ENCODE results near the gene INS. TPM values are rescaled to one million over a fixed set of nuclear protein-coding genes. Genes with fewer than 3 reads are reported as not detected.

INS gene
- total and polyA plus RNA-seq, 3 donors from 2014 or later: not detected

- no peaks in the 10 kb centered on the region for H3K9me3 ChIP-seq
- H3K4me3 ChIP-seq: no peak overlapping the region
- peak; percentile 67 for DNase-seq
- no peak overlapping the region for H3K27ac ChIP-seq
- H3K27me3 ChIP-seq: no peaks in the 10 kb centered on the region
- WGBS, 2 donors: 35 to 51% methylated on average over 18 to 21 of the region's 21 CpGs
- TF ChIP-seq POLR2A (IDR thresholded peaks at IDR 0.05) (no peak), CTCF (IDR thresholded peaks at IDR 0.05) (peak; percentile 41 to 70 (median 59))
- no peaks in the 10 kb centered on the region for H3K4me1 ChIP-seq
- intact Hi-C loops (cut with DNase I; ENCODE audit: low total_unique reads): no loop called here
- no peaks in the 10 kb centered on the region for H3K36me3 ChIP-seq (ENCODE audit: low read depth, missing control alignments)
These were observed 25.8 kb upstream of the INS start for GRCh38 chr11:2186669-2187279.

- H3K27ac ChIP-seq: no peak overlapping the region
- intact Hi-C loops (cut with DNase I; ENCODE audit: low total_unique reads): no loop called here
- 84 to 96% methylated on average over 2 to 23 of the region's 23 CpGs for WGBS, 2 donors
- H3K4me3 ChIP-seq: no peak overlapping the region
- TF ChIP-seq CTCF (IDR thresholded peaks at IDR 0.05) (no peak), POLR2A (IDR thresholded peaks at IDR 0.05) (no peak)
- no peaks in the 10 kb centered on the region for H3K9me3 ChIP-seq
- no peaks in the 10 kb centered on the region for H3K27me3 ChIP-seq
- no peaks in the 10 kb centered on the region for H3K36me3 ChIP-seq (ENCODE audit: low read depth, missing control alignments)
- no peak for DNase-seq
- H3K4me1 ChIP-seq: no peaks in the 10 kb centered on the region
These were observed 24.5 kb upstream of the INS start for GRCh38 chr11:2185324-2186085.

- intact Hi-C loops (cut with DNase I; ENCODE audit: low total_unique reads): no loop called here
- 86 to 89% methylated on average over 18 to 20 of the region's 20 CpGs for WGBS, 2 donors
- no peak for DNase-seq
- H3K4me3 ChIP-seq: no peak overlapping the region
- no peaks in the 10 kb centered on the region for H3K27me3 ChIP-seq
- TF ChIP-seq POLR2A (IDR thresholded peaks at IDR 0.05): no peak
- no peak for TF ChIP-seq CTCF (IDR thresholded peaks at IDR 0.05)
- H3K36me3 ChIP-seq (ENCODE audit: low read depth, missing control alignments): no peaks in the 10 kb centered on the region
- H3K27ac ChIP-seq: no peak overlapping the region
- H3K9me3 ChIP-seq: no peaks in the 10 kb centered on the region
- H3K4me1 ChIP-seq: no peaks in the 10 kb centered on the region
These were observed 21.9 kb upstream of the INS start for GRCh38 chr11:2182692-2183474.

GRCh38 chr11:2182075-2182474, 21.1 kb upstream of the INS start:
- 69 to 72% methylated on average over 9 to 13 of the region's 18 CpGs for WGBS, 2 donors
- intact Hi-C loops (cut with DNase I; ENCODE audit: low total_unique reads): no loop called here
- Histone ChIP-seq H3K36me3 (ENCODE audit: low read depth, missing control alignments) (no peaks in the 10 kb centered on the region), H3K4me3 (no peak overlapping the region), H3K4me1 (no peaks in the 10 kb centered on the region), H3K27ac (no peak overlapping the region), H3K9me3 (no peaks in the 10 kb centered on the region), H3K27me3 (no peaks in the 10 kb centered on the region)
- no peak for DNase-seq
- TF ChIP-seq CTCF (IDR thresholded peaks at IDR 0.05): no peak
- TF ChIP-seq POLR2A (IDR thresholded peaks at IDR 0.05): no peak
